ENCODE results near the gene TRMT1L.

TRMT1L gene

DNA sequence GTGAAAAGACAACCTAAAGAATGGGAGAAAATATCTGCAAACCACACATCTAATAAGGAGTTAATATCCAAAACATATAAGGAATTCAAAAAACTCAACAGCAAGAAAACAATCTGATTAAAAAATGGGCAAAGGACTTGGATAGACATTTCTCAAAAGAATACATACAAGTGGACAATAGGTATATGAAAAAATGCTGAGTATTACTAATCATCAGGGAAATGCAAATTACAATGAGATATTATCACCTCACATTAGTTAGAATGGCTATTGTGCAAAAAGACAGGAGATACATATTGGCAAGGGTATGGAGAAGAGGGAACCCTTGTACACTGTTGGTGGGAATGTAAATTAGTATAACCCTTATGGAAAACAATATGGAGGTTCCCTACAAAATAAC lies 44.9 kb downstream of the TRMT1L start:
- no peak for DNase-seq (ENCODE audit: low read depth)

DNA sequence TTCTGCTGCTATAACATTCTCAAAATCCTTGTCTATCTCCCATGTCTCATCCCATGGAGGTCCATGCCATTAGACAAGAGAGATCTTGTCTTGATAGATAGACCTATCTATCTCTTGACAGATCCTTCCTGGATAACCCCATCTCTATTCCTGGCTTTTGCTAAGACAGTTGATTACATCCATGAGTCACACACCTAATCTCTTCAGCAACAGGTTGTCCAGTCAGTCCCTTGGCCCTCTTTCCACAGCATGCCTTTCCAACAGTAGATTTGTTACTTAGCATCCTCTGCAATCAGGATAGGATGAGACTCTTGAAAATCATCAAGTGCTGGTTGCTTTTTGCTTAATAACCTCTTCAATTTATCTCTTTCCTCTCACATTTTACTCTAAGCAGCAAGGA lies 46.6 kb downstream of the TRMT1L start:
- no peak for DNase-seq (ENCODE audit: low read depth)

DNA sequence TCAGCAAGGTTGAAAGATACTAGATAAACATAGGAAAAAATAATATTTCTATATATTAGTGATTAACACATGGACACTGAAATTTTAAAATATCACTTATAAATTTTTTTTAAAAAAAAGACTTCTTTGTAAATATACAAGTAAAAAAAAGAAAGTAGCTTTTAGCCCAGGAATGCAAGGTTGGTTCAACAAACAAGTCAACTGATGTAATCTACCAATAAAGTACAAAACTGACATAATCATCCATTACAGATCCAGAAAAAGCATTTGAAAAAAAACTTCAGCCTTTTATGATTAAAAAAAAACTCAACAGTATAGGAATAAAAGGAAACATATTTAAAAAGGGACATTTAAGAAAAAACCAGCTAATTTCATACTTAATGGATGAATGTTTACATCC lies 48.4 kb downstream of the TRMT1L start:
- DNase-seq (ENCODE audit: low read depth) = no peak

DNA sequence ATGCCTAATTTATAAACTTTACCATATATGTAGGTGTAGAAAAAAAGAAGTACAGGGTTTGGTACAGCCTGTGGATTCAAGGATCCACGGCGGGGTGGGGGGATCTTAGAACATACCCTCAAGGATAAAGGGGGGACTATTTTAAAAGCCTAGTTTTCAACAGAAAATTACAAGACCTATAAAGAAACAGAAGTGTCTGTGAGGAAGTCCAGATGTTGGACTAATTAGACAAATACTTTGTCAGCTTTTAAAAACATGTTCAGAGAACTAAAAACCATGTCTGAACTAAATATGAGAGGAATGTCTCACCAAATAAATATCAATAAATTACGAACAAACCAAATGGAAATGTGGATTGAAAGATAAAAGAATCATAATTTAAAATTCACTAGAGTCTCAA lies 51.6 kb downstream of the TRMT1L start:
- DNase-seq (ENCODE audit: low read depth) = no peak

DNA sequence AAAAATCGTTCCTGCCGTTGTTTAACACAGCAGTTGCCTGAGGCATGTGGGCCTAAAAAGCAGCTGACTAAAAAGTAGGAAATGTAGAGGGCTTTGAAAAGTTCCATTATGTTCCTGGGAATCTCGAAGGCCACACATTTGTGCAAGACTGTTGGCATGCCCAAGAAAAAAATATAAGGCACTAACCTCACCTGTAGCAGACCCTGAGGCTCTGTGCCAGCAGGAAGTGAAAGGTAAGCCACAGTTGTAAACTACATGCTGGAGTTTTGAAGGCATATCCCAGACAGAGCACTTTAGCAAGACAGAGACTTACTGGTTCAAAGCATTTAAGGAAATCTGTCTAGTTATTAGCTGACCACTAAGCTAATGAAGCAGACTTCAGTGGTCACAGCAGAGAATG lies 52.7 kb downstream of the TRMT1L start:
- DNase-seq (ENCODE audit: low read depth) = no peak

DNA sequence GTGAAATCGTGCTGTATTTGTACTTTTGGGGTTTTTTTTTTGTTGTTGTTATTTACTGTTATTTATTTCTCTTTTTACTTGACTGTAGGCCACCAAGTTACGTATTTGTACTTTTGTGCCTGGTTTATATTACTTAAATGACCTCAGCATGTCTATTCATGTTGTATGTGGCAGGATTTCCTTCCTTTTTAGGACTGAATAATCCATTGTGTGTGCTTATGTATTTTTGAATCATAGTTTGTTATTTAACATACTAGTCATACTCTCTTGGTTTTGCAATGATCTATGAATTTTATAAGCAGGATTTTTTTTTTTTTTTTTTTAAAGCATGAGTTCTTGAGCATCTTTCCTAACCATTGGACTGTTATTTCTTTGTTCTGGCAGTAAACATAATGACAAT lies 60.2 kb downstream of the TRMT1L start:
- DNase-seq (ENCODE audit: low read depth) = no peak

DNA sequence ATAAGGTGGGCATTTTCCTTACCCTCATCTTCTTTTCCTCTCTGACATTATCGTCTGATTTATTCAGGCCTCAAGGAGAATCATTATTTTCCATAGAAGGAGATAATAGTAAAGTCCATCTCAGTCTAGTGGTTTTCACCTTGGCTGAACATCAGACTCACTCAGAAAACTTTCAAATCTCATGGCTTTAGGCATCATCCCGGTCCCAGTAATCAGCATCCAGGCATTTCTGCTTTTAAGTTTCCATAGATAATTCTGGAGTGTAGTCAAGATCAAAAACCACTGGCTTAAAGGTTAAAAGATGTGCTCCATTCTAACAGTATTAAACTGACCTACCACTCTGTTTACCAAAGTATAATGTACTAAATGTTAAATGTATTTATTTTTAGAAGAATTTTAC lies 62.0 kb downstream of the TRMT1L start:
- no peak for DNase-seq (ENCODE audit: low read depth)

DNA sequence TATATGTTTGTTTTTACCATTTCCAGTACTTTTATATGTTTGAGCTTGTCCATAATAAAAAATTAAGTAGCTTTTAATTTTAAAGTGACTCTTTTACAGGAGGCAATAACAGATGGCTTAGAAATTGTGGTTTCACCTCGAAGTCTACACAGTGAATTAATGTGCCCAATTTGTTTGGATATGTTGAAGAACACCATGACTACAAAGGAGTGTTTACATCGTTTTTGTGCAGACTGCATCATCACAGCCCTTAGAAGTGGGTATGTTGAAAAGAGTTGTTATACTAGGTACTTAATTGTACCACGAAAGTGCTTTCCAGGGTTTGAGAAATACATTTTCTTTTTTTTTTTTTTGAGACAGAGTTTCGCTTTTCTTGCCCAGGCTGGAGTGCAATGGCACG lies 65.3 kb downstream of the TRMT1L start:
- no peak for DNase-seq (ENCODE audit: low read depth)

DNA sequence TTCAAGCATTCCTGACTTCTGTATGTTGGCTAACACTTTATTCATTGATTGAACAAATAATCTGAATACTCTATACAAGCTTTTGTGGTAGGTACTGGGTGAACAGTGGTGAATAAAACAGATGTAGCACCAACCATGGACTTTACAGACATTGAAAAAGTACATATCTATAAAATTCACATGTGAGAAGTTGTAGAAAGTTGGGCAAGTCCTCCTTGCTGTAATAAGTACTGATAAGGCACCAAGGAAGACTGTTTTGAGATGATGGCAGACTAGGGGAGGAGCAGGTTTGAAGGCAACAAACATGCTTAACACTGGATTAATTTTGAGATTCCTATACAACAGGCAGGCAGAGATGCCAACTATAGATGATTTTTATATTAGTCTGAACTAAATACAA lies 69.0 kb downstream of the TRMT1L start:
- no peak for DNase-seq (ENCODE audit: low read depth)

DNA sequence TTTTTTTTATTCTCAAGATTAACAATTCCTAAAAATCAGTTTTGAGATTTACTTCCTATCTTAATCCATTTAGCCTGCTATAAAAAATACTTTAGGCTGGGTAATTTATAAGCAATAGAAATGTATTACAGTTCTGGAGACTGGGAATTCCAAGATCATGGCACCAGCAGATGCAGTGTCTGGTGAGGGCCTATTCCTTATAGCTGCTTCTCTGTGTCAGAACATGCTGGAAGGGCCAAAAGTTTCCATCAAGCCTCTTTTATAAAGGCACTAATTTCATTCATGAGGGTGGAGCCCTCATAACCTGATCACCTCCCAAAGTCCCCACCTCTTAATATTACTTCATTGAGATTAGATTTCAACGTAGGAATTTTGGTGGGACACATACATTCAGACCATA lies 69.7 kb downstream of the TRMT1L start:
- no peak for DNase-seq (ENCODE audit: low read depth)

DNA sequence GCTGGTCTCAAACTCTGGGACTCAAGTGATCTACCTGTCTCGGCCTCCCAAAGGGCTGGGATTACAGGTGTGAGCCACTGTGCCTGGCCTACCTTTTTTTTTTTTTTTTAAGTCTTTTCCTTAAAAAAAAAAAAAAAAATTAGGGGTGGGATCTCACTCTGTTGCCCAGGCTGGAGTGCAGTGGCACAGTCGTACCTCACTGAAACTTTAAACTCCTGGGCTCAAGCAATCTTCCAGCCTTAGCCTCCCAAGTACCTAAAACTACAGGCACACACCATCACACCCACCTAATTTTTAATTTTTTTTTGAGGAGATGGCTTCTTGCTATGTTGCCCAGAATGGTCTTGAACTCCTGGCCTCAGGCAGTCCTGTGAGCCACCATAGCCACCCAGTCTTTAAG lies 72.9 kb downstream of the TRMT1L start:
- DNase-seq (ENCODE audit: low read depth) = no peak

DNA sequence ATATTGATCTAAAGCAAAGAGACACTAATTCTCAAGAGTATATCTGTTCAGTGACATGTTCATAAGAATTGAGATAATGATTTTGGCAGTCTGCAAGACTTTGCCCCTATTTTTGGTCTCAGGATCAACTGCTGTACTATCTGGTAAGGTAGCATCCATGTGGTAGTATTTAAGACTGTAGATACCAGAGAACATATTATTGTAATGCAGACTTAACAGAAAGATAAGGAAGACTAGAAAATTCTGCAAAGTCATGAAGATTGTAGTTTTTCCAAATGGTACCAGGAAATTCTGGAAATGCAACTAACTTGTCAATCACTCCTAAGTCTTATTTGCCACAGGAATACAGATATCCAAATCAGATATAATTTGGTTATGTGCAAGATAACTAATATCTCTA lies 76.3 kb downstream of the TRMT1L start:
- no peak for DNase-seq (ENCODE audit: low read depth)

DNA sequence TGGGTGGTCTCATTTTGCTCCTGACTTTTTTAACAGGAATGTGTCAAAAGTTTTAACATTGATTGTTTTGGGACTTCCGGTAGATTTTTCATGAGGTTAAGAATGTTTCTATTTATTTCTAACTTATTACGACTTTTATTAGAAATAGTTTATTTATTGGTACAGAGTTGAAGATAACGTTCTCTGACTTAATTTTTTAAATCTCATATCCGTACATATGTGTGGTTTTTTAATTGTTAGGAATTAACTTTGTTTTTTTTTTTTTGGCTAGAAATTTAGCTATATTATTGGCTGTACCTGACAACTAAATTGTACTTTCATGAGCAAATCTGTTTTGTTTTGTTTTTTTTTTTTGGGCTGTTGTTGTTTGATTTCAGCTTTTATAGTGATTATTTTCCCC lies 79.4 kb downstream of the TRMT1L start:
- no peak for DNase-seq (ENCODE audit: low read depth)

DNA sequence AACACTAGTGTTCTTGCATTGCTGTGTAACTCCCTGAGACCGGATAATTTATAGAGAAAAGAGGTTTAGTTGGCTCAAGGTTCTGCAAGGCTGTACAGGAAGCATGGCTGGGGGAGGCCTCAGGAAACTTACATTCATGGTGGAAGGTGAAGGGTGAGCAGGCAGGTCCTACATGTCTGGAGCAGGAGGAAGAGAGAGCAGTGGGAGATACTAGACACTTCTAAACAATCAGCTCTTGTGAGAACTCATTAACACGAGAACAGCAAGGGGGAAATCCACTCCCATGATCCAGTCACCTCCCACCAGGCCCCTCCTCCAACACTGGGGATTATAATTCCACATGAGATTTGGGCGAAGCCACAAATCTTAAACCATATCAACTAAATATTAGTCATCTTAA lies 81.3 kb downstream of the TRMT1L start:
- no peak for DNase-seq (ENCODE audit: low read depth)

DNA sequence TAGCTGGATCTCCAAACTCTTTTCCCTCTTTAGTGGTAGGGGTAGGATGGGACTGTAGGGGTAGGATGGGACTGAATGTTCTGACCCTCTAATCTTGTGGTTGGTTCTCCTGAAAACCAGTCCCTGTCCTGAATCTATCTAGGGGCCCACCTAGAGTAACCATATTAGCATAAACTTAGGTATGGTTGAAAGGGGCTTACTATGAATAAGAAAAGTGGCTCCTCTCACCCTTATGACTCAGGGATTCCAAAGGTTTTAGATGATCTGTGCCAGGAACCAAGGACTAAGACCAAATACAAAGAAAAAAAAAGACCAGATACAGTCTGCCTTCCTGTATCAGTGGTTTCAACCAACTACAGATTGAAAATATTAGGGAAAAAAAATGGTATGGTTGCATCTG lies 82.4 kb downstream of the TRMT1L start:
- DNase-seq (ENCODE audit: low read depth) = no peak

DNA sequence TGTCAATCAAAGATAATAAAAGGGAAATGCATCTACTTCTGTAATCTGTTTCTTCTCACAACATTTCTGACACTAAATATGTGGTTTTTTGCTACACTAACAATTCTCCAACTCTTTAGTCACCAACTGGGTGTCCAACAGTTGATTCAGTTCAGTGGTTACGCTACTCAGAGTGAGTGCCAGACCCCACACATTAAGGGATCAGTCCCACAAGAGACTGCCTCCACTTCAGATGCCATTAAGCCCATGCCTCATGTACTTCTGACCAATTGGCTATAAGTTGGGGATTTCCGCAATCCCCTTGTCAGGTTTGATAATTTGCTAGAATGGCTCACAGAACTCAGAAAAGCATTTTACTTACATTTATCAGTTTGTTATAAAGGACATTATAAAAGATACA lies 83.0 kb downstream of the TRMT1L start:
- DNase-seq (ENCODE audit: low read depth) = no peak

DNA sequence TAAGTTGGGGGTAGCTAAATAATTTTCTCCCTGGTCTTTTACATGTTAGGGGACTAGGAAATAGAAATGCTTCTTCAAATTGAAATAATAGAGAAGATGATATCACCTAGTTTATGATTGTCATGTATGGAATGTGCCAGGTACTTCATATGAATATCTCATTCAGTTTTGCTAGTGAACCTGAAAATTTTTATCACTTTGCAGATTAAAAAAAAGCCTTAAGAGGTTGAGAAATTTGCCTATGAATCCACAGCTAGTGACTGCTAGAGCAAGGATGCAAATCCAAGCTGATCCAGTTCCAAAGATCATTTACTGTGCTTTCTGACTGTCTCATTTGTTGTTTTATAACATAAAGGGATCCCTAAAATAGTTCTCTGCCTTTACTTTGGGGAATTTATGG lies 86.7 kb downstream of the TRMT1L start:
- DNase-seq (ENCODE audit: low read depth) = no peak

DNA sequence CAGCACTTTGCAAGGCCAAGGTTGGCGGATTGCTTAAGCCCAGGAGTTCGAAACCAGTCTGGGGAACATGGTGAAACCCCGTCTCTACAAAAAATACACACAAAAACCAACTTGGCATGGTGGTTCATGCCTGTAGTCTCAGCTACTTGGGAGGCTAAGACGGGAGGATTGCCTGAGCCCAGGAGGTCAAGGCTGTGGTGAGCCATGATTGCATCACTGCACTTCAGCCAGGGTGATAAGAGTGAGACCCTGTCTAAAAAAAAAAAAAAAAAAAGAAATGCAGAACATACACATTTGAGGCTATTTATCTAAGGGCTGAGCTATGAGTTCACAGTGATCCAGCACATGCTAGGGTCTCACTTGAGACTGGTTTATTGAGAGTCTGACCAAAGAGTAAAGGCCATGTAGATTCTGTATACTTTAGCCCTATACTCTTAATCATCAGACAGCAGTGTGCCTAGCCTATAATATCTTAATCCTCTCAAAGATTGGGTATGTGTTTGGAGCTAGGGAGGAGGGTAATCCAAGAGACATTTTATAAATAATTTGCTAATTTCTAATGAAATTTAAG lies 87.5 kb downstream of the TRMT1L start:
- no peak for DNase-seq (ENCODE audit: low read depth)

DNA sequence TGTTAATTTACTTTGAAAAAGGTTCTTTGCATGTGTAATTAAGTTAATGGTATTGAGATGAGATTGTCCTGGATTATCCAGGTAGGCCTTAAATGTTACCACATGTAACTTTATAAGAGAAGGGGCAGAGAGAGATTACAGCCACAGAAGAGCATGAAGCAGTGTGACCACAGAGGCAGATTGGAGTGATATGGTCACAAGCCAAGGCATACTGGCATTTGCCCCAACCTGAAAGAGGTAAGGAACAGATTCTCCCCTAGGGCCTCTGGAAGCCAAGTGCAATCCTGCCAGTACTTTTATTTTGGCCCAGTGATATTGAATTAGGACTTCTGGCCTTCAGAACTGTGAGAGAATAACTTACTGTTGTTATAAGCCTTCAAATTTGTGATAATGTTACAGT lies 88.4 kb downstream of the TRMT1L start:
- no peak for DNase-seq (ENCODE audit: low read depth)
